MM.1S (cell line): ENCODE data around the gene CENPW.

ENCODE experiments used
- DNase-seq: peaks from one replicate; pipeline ENCODE4 v3.0.0-alpha.2; 2015
- H2AFZ ChIP-seq: fragments of 300-600 bp; sonication (generic); 2 replicates; pipeline ENCODE4 v1.6.0; 2016; ENCODE audit warnings: antibody characterized with exemption, low read length
- H3F3A ChIP-seq: fragments of 300-600 bp; sonication (generic); 2 replicates; pipeline ENCODE4 v1.6.1; 2016; ENCODE audit warnings: mild to moderate bottlenecking, antibody characterized with exemption, low read length, moderate library complexity, mixed read lengths; ENCODE audit not compliant: insufficient read depth
- H3K27ac ChIP-seq: fragments of 300-600 bp; sonication (generic); 2 replicates; pipeline ENCODE4 v1.5.1; 2016; ENCODE audit warnings: mild to moderate bottlenecking, low read length
- H3K27me3 ChIP-seq: fragments of 300-600 bp; sonication (generic); replicated peaks from 2 replicates; pipeline ENCODE4 v1.6.0; 2016; ENCODE audit warnings: low read length; ENCODE audit not compliant: insufficient read depth
- H3K36me3 ChIP-seq: fragments of 300-600 bp; sonication (generic); replicated peaks from 2 replicates; pipeline ENCODE4 v1.6.1; 2016; ENCODE audit warnings: mild to moderate bottlenecking, low read length, mixed read lengths; ENCODE audit not compliant: insufficient read depth
- H3K4me1 ChIP-seq: fragments of 300-600 bp; sonication (generic); 2 replicates; pipeline ENCODE4 v1.6.1; 2016; ENCODE audit warnings: low read length, mixed read lengths
- H3K4me2 ChIP-seq: fragments of 300-600 bp; sonication (generic); 2 replicates; pipeline ENCODE4 v1.6.0; 2016; ENCODE audit warnings: low read depth, low read length
- H3K4me3 ChIP-seq: fragments of 300-600 bp; sonication (generic); 2 replicates; pipeline ENCODE4 v1.5.1; 2016; ENCODE audit warnings: low read length, mixed read lengths
- H3K79me2 ChIP-seq: fragments of 300-600 bp; sonication (generic); 2 replicates; pipeline ENCODE4 v1.6.1; 2016; ENCODE audit warnings: mixed run types, low read length, mixed read lengths
- H3K9ac ChIP-seq: fragments of 300-600 bp; sonication (generic); 2 replicates; pipeline ENCODE4 v1.6.1; 2016; ENCODE audit warnings: low read length, mixed read lengths
- H3K9me2 ChIP-seq: fragments of 300-600 bp; sonication (generic); replicated peaks from 2 replicates; pipeline ENCODE4 v1.6.1; 2016; ENCODE audit warnings: mild to moderate bottlenecking, low read length, mixed read lengths; ENCODE audit not compliant: insufficient read depth
- H3K9me3 ChIP-seq: fragments of 300-600 bp; sonication (generic); replicated peaks from 2 replicates; pipeline ENCODE4 v1.6.1; 2016; ENCODE audit warnings: mild to moderate bottlenecking, low read length, mixed read lengths; ENCODE audit not compliant: insufficient read depth
- H4K20me1 ChIP-seq: fragments of 300-600 bp; sonication (generic); 2 replicates; pipeline ENCODE4 v1.6.1; 2016; ENCODE audit warnings: mild to moderate bottlenecking, low read length, moderate library complexity, mixed read lengths; ENCODE audit not compliant: insufficient read depth
- EZH2 ChIP-seq: fragments of 300-600 bp; sonication (generic); optimal IDR thresholded peaks from 2 replicates; pipeline ENCODE3; 2017; ENCODE audit warnings: low read depth, mild to moderate bottlenecking, antibody characterized with exemption, low read length, mixed read lengths
- EZH2phosphoT487 ChIP-seq: fragments of 300-600 bp; sonication (generic); IDR thresholded peaks from 2 replicates; pipeline ENCODE4 v1.6.1; 2018; ENCODE audit warnings: antibody characterized with exemption, low read length
- TF ChIP-seq, protein P1 (sequence below): fragments of 300-600 bp; sonication (generic); IDR thresholded peaks from 2 replicates; pipeline ENCODE4 v1.5.1; 2016; ENCODE audit warnings: antibody characterized with exemption, low read length, mixed read lengths

Gene CENPW

GRCh38 chr6:126339796-126340609 lies at the start of gene CENPW:
Gene CENPW (plus strand): TSS chr6:126340115. CDS start chr6:126340274, 159 bp downstream.
- H3K27ac ChIP-seq: peak within 1 kb of the TSS; percentile 56; the same call in 1 of the 2 replicates
- peak within 1 kb of the TSS; percentile 78 for H3K4me2 ChIP-seq
- DNase-seq: peak; percentile 92

GRCh38 chr6:126293891-126294524 lies 45.9 kb upstream of the CENPW start:
- Histone ChIP-seq H3F3A (no peaks in the 10 kb centered on the region), H3K27me3 (no peaks in the 10 kb centered on the region), H3K9me2 (no peaks in the 10 kb centered on the region), H3K27ac (no peak overlapping the region), H3K9me3 (no peaks in the 10 kb centered on the region), H4K20me1 (no peaks in the 10 kb centered on the region), H2AFZ (no peak overlapping the region), H3K4me1 (no peaks in the 10 kb centered on the region), H3K4me2 (no peak overlapping the region), H3K36me3 (no peaks in the 10 kb centered on the region), H3K79me2 (no peaks in the 10 kb centered on the region), H3K9ac (no peak overlapping the region), H3K4me3 (no peak overlapping the region)
- TF ChIP-seq EZH2 (no peak), EZH2phosphoT487 (no peak)
- TF ChIP-seq, protein P1, sequence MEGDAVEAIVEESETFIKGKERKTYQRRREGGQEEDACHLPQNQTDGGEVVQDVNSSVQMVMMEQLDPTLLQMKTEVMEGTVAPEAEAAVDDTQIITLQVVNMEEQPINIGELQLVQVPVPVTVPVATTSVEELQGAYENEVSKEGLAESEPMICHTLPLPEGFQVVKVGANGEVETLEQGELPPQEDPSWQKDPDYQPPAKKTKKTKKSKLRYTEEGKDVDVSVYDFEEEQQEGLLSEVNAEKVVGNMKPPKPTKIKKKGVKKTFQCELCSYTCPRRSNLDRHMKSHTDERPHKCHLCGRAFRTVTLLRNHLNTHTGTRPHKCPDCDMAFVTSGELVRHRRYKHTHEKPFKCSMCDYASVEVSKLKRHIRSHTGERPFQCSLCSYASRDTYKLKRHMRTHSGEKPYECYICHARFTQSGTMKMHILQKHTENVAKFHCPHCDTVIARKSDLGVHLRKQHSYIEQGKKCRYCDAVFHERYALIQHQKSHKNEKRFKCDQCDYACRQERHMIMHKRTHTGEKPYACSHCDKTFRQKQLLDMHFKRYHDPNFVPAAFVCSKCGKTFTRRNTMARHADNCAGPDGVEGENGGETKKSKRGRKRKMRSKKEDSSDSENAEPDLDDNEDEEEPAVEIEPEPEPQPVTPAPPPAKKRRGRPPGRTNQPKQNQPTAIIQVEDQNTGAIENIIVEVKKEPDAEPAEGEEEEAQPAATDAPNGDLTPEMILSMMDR: no peak
- DNase-seq: no peak

More at GRCh38 chr6:126339796-126340609, at the start of gene CENPW:
- Histone ChIP-seq H3K79me2 (peaks cover 47% of the 10 kb centered on the region), H3K9me2 (no peaks in the 10 kb centered on the region), H3F3A (peaks cover 5% of the 10 kb centered on the region; the same call in 1 of the 2 replicates), H3K36me3 (no peaks in the 10 kb centered on the region), H3K9ac (peak within 1 kb of the TSS; percentile 63), H3K27me3 (no peaks in the 10 kb centered on the region), H3K4me1 (peaks cover 9% of the 10 kb centered on the region), H4K20me1 (no peaks in the 10 kb centered on the region), H2AFZ (peak within 1 kb of the TSS; percentile 84), H3K4me3 (peak within 1 kb of the TSS; percentile 81), H3K9me3 (no peaks in the 10 kb centered on the region)
- no peak for TF ChIP-seq EZH2phosphoT487
- TF ChIP-seq, protein P1: no peak
- TF ChIP-seq EZH2: no peak

- Histone ChIP-seq H3K27ac (no peak overlapping the region), H3K9me2 (no peaks in the 10 kb centered on the region), H2AFZ (peak overlapping the region; percentile 35; the same call in 1 of the 2 replicates), H3K4me1 (no peaks in the 10 kb centered on the region), H3K4me2 (no peak overlapping the region), H3K4me3 (no peak overlapping the region), H3K9me3 (no peaks in the 10 kb centered on the region), H3K36me3 (no peaks in the 10 kb centered on the region), H4K20me1 (no peaks in the 10 kb centered on the region), H3K79me2 (no peaks in the 10 kb centered on the region), H3F3A (no peaks in the 10 kb centered on the region), H3K27me3 (no peaks in the 10 kb centered on the region), H3K9ac (no peak overlapping the region)
- TF ChIP-seq EZH2: no peak
- no peak for DNase-seq
Measured at GRCh38 chr6:126300126-126300525, 39.8 kb upstream of the CENPW start.
